ENCODE measurements around the gene FTCDNL1. TPM values are rescaled to one million over a fixed set of nuclear protein-coding genes. Genes with fewer than 3 reads are reported as not detected.

Gene FTCDNL1
- polyA plus RNA-seq, 3 donors = 2.4 to 7.3 (median 4.1) TPM

DNA sequence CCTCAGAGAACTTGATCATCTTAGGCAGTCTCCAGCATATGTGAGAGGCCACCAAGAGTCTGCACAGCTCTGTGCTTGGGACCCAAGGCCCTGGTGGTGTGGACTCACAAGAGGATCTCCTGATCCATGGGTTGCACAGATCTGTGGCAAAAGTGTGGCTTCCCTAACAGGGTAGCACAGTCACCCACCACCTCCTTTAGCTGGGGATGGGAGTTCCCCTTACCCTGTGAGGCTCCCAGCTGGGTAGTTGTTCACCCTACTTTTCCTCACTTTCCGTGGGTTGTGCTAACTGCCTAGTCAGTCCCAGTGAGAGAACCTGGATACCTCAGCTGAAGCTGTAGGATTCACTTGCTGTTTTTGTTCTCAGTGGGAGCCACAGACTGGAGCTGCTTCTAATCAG lies 123.7 kb downstream of the FTCDNL1 start:
- Histone ChIP-seq H3K9ac (ENCODE audit: insufficient read depth, low read length, poor library complexity, severe bottlenecking) (no peak overlapping the region), H3K27me3 (ENCODE audit: control insufficient read depth in 2 of 2, insufficient read depth in 2 of 2, low read length in 2 of 2) (no peaks in the 10 kb centered on the region), H2AFZ (ENCODE audit: insufficient read depth, low read depth, low read length, poor library complexity, severe bottlenecking) (no peak overlapping the region), H3K4me3 (replicated peaks in 1 of 3; ENCODE audit: low read depth in 2 of 3, low read length in 3 of 3) (no peak overlapping the region), H3K27ac (ENCODE audit: low read depth in 1 of 2, low read length in 2 of 2) (no peak overlapping the region), H3K36me3 (replicated peaks in 1 of 2; ENCODE audit: control insufficient read depth in 1 of 2, insufficient read depth in 2 of 2, low read length in 2 of 2) (no peaks in the 10 kb centered on the region), H3K4me2 (replicated peaks; ENCODE audit: extremely low read depth, low read length, poor library complexity, severe bottlenecking) (no peak overlapping the region), H4K20me1 (ENCODE audit: insufficient read depth, low read length) (no peaks in the 10 kb centered on the region), H3K9me3 (replicated peaks in 1 of 2; ENCODE audit: control insufficient read depth in 1 of 2, insufficient read depth in 1 of 2, low read length in 2 of 2) (no peaks in the 10 kb centered on the region), H3K79me2 (ENCODE audit: insufficient read depth, low read length) (no peaks in the 10 kb centered on the region), H3K4me1 (ENCODE audit: control insufficient read depth in 1 of 2, insufficient read depth in 2 of 2, low read length in 2 of 2) (no peaks in the 10 kb centered on the region)
- intact Hi-C loops (cut with micrococcal nuclease) = no loop called here
- Mint-ChIP-seq H3K27me3 (ENCODE audit: low read depth in 3 of 3) (no peaks in the 10 kb centered on the region), H3K9me3 (peaks cover 4 to 31% (median 13%) of the 10 kb centered on the region in 7 donors), H3K4me3 (no peak overlapping the region), H3K36me3 (no peaks in the 10 kb centered on the region), H3K27ac (no peak overlapping the region), H3K4me1 (peaks cover 3% of the 10 kb centered on the region)
- WGBS (ENCODE audit: insufficient coverage) = no CpG with 5 or more reads among the region's 1 CpG
- TF ChIP-seq CTCF (IDR thresholded peaks at IDR 0.05) = no peak
- no peak for DNase-seq

DNA sequence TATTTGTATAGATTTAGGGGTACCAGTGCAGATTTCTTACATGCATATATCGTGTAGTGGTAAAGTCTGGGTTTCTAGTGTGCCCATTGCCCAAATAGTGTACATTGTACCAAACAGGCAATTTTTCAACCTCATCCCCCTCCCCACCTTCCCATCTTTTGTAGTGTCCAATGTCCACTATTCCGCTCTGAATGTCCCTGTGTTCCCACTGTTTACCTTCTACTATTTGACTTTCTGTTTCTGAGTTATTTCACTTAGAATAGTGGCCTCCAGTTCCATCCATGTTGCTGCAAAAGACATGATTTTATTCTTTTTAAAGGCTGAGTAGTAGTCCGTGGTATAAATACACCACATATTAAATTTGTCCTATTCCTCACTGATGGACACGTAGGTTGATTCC lies 132.9 kb downstream of the FTCDNL1 start:
- no peak overlapping the region for H3K4me3 ChIP-seq (replicated peaks in 1 of 3; ENCODE audit: low read depth in 2 of 3, low read length in 3 of 3)
- no peak for DNase-seq

More for the DNA sequence above, 132.9 kb downstream of the FTCDNL1 start:
- no peaks in the 10 kb centered on the region for H4K20me1 ChIP-seq (ENCODE audit: insufficient read depth, low read length)
- TF ChIP-seq CTCF (IDR thresholded peaks at IDR 0.05) = no peak
- Mint-ChIP-seq H3K4me1 (peaks cover 21% of the 10 kb centered on the region), H3K4me3 (no peak overlapping the region), H3K27me3 (ENCODE audit: low read depth in 3 of 3) (peaks cover 0 to 5% (median 0%) of the 10 kb centered on the region in 3 donors), H3K36me3 (no peaks in the 10 kb centered on the region), H3K9me3 (peaks cover 2 to 9% (median 7%) of the 10 kb centered on the region in 7 donors), H3K27ac (no peak overlapping the region)
- no peak overlapping the region for H2AFZ ChIP-seq (ENCODE audit: insufficient read depth, low read depth, low read length, poor library complexity, severe bottlenecking)
- no peak overlapping the region for H3K27ac ChIP-seq (ENCODE audit: low read depth in 1 of 2, low read length in 2 of 2)
- H3K9ac ChIP-seq (ENCODE audit: insufficient read depth, low read length, poor library complexity, severe bottlenecking) = no peak overlapping the region
- peaks cover 0 to 2% of the 10 kb centered on the region in 2 donors for H3K9me3 ChIP-seq (replicated peaks in 1 of 2; ENCODE audit: control insufficient read depth in 1 of 2, insufficient read depth in 1 of 2, low read length in 2 of 2)
- intact Hi-C loops (cut with micrococcal nuclease) = no loop called here
- no peak overlapping the region for H3K4me2 ChIP-seq (replicated peaks; ENCODE audit: extremely low read depth, low read length, poor library complexity, severe bottlenecking)
- H3K4me1 ChIP-seq (ENCODE audit: control insufficient read depth in 1 of 2, insufficient read depth in 2 of 2, low read length in 2 of 2) = peaks cover 7 to 10% of the 10 kb centered on the region in 2 donors
- no peaks in the 10 kb centered on the region for H3K36me3 ChIP-seq (replicated peaks in 1 of 2; ENCODE audit: control insufficient read depth in 1 of 2, insufficient read depth in 2 of 2, low read length in 2 of 2)
- H3K27me3 ChIP-seq (ENCODE audit: control insufficient read depth in 2 of 2, insufficient read depth in 2 of 2, low read length in 2 of 2) = no peaks in the 10 kb centered on the region
- H3K79me2 ChIP-seq (ENCODE audit: insufficient read depth, low read length) = no peaks in the 10 kb centered on the region
- 100% methylated on average over 1 of the region's 4 CpGs for WGBS (ENCODE audit: insufficient coverage)

Data from CD14-positive monocyte (primary cell).